Activated CD8-positive, alpha-beta memory T cell treated with anti-CD3 and anti-CD28 coated beads, Interleukin-2, amount 50 U/mL, for 48 hours (primary cell): ENCODE data around the gene TIMM13.
"Not testable (repeated sequence)": the region's sequence is repeated elsewhere in the genome, so short reads cannot be mapped to it uniquely, and the experiment has no call there.

Experiments
- DNase-seq: peaks from one replicate; pipeline ENCODE4 v3.0.0-alpha.2; 2020

The TIMM13 gene

DNA sequence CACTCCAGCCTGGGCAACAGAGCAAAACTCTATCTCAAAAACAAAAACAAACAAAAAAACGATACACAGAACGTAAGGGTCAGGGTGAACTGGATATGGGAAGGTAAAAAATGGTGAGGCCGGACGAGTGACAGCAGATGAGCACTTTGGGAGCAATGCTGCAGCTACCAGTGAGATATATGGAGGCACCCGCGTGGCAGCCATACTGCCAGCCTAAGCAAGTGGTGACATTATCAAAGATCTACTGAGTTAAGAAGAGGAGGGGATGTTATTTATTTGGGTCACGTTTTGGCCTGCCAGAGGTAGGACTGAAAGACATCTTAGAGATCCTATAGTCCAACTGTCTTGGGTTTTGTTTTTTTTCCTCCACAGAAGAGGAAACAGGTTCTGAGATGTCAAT, 14.2 kb downstream of the TIMM13 start:
- no peak for DNase-seq

- DNase-seq, result no peak
Measured at GRCh38 chr19:2412449-2412848, 14.9 kb downstream of the TIMM13 start.

DNA sequence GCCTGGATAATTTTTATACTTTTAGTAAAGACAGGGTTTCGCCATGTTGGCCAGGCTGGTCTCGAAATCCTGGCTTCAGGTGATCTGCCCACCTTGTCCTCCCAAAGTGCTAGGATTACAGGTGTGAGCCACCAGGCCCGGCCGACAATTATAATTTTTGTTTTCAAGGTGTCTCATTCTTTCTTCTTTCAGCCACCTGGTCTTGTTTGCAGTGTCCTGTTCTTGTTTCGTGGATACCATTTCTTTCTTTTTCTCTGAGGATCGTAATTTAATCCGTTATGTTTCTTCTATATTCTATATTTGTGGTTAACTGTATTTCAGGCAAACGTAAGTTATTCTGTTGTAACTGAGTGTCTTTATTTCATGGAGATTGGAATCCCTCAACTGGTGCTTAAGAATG, 15.7 kb downstream of the TIMM13 start:
- no peak for DNase-seq

DNA sequence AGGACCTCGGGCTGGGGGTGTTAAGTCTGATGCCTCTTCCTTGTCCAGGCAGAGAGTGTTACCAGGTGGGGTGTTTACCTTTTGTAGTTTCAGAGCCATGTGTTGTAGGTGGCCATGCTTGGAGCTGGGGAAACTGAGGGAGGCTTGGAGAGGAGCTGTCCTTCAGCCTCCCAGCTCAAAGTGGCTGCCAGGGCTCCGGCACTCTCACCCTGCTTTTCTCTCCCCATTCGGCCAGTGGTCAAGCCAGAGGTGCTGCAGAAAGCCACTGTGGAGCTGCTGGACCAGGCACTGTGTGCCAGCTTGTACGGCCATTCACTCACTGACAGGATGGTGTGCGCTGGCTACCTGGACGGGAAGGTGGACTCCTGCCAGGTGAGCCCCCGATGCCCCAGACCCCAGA, 17.4 kb downstream of the TIMM13 start:
- DNase-seq, result no peak

DNA sequence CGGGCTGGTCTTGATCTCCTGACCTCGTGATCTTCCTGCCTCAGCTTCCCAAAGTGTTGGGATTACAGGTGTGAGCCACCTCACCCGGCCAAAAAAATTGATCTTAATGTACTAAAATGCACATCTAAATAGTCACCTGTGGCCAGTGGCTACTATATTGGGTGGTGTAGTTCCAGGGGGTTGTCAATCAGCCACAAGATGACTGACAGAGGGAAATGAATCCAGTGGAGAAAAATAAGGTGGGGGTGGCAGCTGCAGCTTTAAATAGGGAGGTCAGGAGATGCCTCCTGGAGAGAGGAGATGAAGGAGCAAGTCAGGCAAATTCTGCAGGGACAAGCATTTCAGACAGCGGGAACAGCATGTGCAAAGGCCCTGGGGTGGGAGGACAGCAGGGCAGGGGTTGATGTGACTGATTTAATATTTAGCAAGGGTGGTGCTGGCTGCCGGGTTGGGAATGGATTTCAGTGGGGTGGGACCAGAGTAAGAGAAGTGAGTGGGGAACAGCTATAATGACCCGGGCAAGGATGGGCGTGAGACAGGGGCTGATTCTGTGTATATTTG, 18.0 kb downstream of the TIMM13 start:
- no peak for DNase-seq

DNA sequence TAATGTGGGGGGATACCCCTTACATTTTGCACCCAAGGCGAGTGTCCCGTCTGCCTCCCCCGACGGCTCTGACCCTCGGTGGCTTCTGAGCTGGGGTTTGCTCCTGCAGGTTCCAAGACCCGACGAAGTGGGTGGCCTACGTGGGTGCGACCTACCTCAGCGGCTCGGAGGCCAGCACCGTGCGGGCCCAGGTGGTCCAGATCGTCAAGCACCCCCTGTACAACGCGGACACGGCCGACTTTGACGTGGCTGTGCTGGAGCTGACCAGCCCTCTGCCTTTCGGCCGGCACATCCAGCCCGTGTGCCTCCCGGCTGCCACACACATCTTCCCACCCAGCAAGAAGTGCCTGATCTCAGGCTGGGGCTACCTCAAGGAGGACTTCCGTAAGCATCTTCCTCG, 19.1 kb downstream of the TIMM13 start:
- DNase-seq, result no peak

GRCh38 chr19:2399582-2399981, 27.8 kb downstream of the TIMM13 start:
- DNase-seq, result no peak

DNA sequence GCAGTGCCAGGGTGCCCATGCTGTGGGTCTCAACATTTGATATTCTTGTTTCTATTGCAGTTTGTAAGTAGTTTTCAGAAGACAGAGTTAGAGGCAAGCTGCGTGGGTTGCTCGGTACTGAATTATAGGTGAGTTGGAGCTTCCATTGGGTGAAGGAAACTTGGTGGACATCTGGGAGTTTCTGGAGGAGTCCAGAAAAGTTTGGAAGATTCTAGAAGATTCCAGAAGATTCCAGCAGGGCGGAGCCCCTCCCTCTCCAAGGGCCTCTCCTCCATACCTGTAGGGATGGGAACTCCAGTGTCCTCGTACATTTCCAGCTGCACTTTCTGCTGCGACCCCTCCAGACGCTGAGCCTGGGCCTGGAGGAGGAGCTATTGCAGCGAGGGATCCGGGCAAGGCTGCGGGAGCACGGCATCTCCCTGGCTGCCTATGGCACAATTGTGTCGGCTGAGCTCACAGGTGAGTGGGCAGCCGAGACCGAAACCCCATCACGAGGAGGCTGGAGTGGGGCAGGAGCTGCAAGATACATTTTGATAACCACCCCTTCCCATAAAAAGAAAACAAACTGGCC, 28.6 kb downstream of the TIMM13 start:
- DNase-seq, result no peak

- not testable (repeated sequence) for DNase-seq
Measured at GRCh38 chr19:2397173-2397572, 30.2 kb downstream of the TIMM13 start.

GRCh38 chr19:2395293-2395829, 32.0 kb downstream of the TIMM13 start:
- DNase-seq, result not testable (repeated sequence)

- DNase-seq, result no peak
Measured at GRCh38 chr19:2394442-2395292, 32.7 kb downstream of the TIMM13 start.

DNA sequence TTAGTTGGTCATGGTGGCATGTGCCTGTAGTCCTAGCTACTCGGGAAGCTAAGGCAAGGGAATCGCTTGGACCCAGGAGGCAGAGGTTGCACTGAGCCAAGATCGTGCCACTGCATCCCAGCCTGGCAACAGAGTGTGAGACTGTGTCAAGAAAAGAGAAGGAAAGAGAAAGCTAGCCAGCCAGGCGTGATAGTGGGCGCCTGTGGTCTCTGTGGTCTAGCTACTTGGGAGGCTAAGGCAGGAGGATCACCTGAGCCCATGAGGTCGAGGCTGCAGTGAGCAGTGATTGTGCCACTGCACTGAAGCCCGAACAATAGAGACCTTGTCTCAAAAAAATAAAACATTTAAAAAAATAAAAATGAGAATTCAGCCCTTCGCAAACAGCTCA, 33.3 kb downstream of the TIMM13 start:
- no peak for DNase-seq

DNA sequence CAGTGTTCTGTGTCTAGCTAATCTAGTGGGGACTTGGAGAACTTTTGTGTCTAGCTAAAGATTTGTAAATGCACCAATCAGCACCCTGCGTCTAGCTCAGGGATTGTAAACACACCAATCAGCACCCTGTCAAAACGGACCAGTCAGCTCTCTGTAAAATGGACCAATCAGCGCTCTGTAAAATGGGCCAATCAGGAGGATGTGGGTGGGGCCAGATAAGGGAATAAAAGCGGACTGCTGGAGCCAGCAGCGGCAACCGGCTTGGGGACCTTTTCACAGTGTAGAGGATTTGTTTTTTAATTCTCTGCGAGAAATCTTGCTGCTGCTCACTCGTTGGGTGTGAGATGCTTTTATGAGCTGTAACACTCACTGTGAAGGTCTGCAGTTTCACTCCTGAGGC, 34.5 kb downstream of the TIMM13 start:
- DNase-seq, result not testable (repeated sequence)

DNA sequence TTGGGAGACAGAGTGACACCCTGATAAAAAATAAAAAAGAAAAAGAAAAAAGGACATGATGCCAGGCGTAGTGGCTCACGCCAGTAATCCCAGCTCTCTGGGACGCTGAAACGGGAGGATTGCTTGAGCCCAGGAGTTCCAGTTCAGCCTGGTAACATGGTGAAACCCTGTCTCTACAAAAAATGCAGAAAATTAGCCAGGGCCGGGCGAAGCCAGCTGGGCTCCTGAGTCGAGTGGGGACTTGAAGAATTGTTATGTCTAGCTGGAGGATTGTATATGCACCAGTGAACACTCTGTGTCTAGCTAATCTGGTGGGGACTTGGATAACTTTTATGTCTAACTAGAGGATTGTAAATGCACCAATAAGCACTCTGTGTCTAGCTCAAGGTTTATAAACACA, 35.0 kb downstream of the TIMM13 start:
- no peak for DNase-seq

DNA sequence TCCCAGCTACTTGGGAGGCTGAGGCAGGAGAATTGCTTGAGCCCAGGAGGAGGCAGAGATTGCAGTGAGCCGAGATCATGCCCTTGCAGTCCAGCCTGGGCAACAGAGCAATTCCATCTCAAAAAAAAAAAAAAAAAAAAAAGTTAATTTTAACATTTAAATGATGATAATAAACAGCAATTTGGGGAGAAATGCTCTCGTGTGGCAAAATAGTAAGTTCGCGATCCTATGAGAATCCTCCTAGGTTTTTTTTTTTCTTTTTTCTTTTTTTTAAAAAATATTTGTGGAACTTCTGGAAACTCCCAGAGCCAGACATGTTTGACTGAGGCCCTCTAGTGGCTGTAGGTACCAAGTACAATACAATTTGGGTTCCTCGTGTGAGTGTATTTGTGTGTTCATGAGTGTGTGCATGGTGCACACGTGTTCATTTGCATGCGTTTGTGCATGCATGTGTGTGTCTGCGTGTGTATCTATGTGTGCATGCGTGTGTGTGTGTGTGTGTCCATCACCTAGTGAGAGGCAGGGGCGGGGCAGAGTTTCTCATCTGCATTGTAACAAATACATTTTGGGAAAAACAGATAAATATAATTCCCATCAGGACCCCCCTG, 36.2 kb downstream of the TIMM13 start:
- DNase-seq, result no peak

DNA sequence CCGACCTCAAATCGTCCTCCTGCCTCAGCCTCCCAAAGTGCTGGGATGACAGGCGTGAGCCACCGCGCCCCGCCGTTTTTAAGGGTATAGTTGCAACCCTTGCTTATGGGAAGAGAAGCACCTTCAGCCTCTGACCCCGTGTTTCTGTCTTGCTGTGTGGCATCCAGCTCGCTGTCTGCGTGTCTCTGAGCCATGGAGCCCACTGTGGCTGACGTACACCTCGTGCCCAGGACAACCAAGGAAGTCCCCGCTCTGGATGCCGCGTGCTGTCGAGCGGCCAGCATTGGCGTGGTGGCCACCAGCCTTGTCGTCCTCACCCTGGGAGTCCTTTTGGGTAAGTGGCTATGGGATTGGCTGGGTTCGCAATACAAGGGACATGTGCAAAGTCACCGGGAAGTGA, 37.8 kb downstream of the TIMM13 start:
- no peak for DNase-seq

- DNase-seq, result no peak
Measured at GRCh38 chr19:2387367-2388288, 39.8 kb downstream of the TIMM13 start.

GRCh38 chr19:2385053-2385721, 42.2 kb downstream of the TIMM13 start:
- DNase-seq, result peak; percentile 57

DNA sequence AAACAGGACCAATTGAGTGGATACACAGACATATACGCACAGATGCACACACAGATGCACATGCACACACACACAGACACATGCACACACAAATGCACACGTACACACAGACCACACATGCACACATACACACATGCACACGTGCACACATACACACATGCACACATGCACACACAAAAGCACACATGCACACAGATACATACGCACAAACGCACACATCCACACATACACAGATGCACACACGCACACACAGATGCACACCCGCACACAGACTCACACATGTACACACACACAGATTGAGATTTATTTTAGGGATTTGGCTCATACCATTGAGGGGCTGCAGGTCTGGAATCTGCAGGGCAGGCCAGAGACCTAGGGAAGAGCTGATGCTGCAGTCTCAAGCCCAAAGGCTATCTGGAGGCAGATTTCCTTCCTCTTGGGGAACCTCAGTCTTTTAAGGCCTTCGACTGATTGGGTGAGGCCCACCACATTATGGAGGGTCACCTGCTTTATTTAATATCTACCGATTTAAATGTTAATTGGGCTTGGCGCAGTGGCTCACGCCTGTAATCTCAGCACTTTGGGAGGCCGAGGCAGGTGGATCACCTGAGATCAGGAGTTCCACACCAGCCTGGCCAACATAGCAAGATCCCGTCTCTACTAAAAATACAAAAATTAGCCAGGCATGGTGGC, 44.7 kb downstream of the TIMM13 start:
- no peak for DNase-seq

- DNase-seq, result no peak
Measured at GRCh38 chr19:2381148-2381820, 46.1 kb downstream of the TIMM13 start.

DNA sequence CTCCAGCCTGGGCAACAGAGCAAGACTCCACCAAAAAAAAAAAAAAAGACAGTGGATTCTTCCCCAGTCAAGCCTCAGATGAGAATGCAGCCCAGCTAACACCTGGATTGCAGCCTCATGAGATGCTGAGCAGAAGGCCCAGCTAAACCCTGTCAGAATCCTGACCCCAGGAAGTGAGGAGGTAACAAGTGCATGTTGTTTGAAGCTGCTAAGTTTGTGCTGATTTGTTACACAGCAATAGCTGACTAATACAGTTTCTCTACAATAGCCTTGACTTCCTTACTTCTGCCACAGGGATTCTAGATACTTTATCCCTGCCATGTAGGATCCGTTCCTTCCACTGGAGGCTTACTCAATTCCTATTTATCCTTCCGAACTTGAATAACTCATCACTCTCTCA, 46.8 kb downstream of the TIMM13 start:
- DNase-seq, result no peak
